ENCODE results near the gene NDUFS2. TPM values are rescaled to one million over a fixed set of nuclear protein-coding genes. Genes with fewer than 3 reads are reported as not detected.

The NDUFS2 gene
- total and polyA plus RNA-seq, 11 donors = 157 to 460 (median 289) TPM

GRCh38 chr1:161172349-161172748 lies 29.8 kb upstream of the NDUFS2 start:
- intact Hi-C loops (cut with DNase I) = no loop called here
- 64 to 89% (median 72%) methylated on average over 1 of the region's 1 CpG for WGBS, 4 donors
- Histone ChIP-seq H3K36me3 (peaks cover 0 to 83% (median 70%) of the 10 kb centered on the region in 9 donors), H3K9me3 (no peaks in the 10 kb centered on the region), H3K27ac (peak overlapping the region in 11 of 12 donors; percentile 7 to 73 (median 50)), H3K27me3 (no peaks in the 10 kb centered on the region), H3K4me1 (peaks cover 6 to 38% (median 26%) of the 10 kb centered on the region in 12 donors), H3K4me3 (no peak overlapping the region)
- TF ChIP-seq POLR2A (IDR thresholded peaks at IDR 0.05) = no peak
- TF ChIP-seq CTCF (IDR thresholded peaks at IDR 0.05) = no peak
- no peak for DNase-seq
- no peak for ATAC-seq

- WGBS, 4 donors = 11 to 33% (median 22%) methylated on average over 4 of the region's 4 CpGs
- intact Hi-C loops (cut with DNase I) = no loop called here
- peak in 1 of 4 donors; percentile 19 for ATAC-seq
- Histone ChIP-seq H3K4me1 (peaks cover 6 to 41% (median 27%) of the 10 kb centered on the region in 12 donors), H3K4me3 (no peak overlapping the region), H3K36me3 (peaks cover 0 to 81% (median 70%) of the 10 kb centered on the region in 9 donors), H3K27ac (peak overlapping the region in 11 of 12 donors; percentile 22 to 73 (median 50)), H3K27me3 (no peaks in the 10 kb centered on the region), H3K9me3 (no peaks in the 10 kb centered on the region)
- TF ChIP-seq POLR2A (IDR thresholded peaks at IDR 0.05) = no peak
- no peak for TF ChIP-seq CTCF (IDR thresholded peaks at IDR 0.05)
- DNase-seq = peak in 3 of 5 donors; percentile 44 to 66 (median 50)
Observed at GRCh38 chr1:161172776-161173376, 29.3 kb upstream of the NDUFS2 start.

- ATAC-seq (no peak), DNase-seq (peak in 1 of 5 donors; percentile 14)
- H3K9me3 ChIP-seq = no peaks in the 10 kb centered on the region
- no peak overlapping the region for H3K4me3 ChIP-seq
- H3K4me1 ChIP-seq = peaks cover 6 to 44% (median 29%) of the 10 kb centered on the region in 12 donors
- TF ChIP-seq POLR2A (IDR thresholded peaks at IDR 0.05) (no peak), CTCF (IDR thresholded peaks at IDR 0.05) (no peak)
- H3K27me3 ChIP-seq = no peaks in the 10 kb centered on the region
- H3K27ac ChIP-seq = peak overlapping the region in 10 of 12 donors; percentile 22 to 73 (median 49)
- peaks cover 0 to 74% (median 69%) of the 10 kb centered on the region in 9 donors for H3K36me3 ChIP-seq
- WGBS, 4 donors = 93 to 96% (median 94%) methylated on average over 11 of the region's 11 CpGs
- intact Hi-C loops (cut with DNase I) = no loop called here
Observed at GRCh38 chr1:161173711-161174110, 28.5 kb upstream of the NDUFS2 start.

GRCh38 chr1:161174911-161175310 lies 27.3 kb upstream of the NDUFS2 start:
- TF ChIP-seq POLR2A (IDR thresholded peaks at IDR 0.05) = no peak
- TF ChIP-seq CTCF (IDR thresholded peaks at IDR 0.05) = no peak
- Histone ChIP-seq H3K4me1 (peaks cover 6 to 44% (median 29%) of the 10 kb centered on the region in 12 donors), H3K27ac (no peak overlapping the region), H3K36me3 (peaks cover 0 to 62% (median 57%) of the 10 kb centered on the region in 9 donors), H3K27me3 (no peaks in the 10 kb centered on the region), H3K4me3 (no peak overlapping the region), H3K9me3 (no peaks in the 10 kb centered on the region)
- ATAC-seq (no peak), DNase-seq (no peak)
- intact Hi-C loops (cut with DNase I) = no loop called here
- 94 to 96% (median 95%) methylated on average over 11 of the region's 11 CpGs for WGBS, 4 donors
